ENCODE data around the gene DSP.

The DSP gene

GRCh38 chr6:7541175-7542064, at the start of gene DSP:
TSS of gene DSP (plus strand) at chr6:7541671. CDS start at chr6:7541916, 245 bp downstream.
- Histone ChIP-seq H4K20me1 (ENCODE audit: insufficient read depth, low read length) (no peaks in the 10 kb centered on the region), H3K36me3 (ENCODE audit: insufficient read depth, low read length) (no peaks in the 10 kb centered on the region), H3K27ac (ENCODE audit: low read depth, low read length, poor library complexity, severe bottlenecking) (no peak within 1 kb of the TSS), H3K4me1 (ENCODE audit: insufficient read depth, low read length, severe bottlenecking) (no peaks in the 10 kb centered on the region), H3K9me3 (ENCODE audit: low read length) (no peaks in the 10 kb centered on the region), H3F3A (ENCODE audit: insufficient read depth, low read length) (no peaks in the 10 kb centered on the region), H3K27me3 (ENCODE audit: insufficient read depth, low read length) (0 out of 2 replicates have a peak, but pooled peaks cover 7% of the 10 kb centered on the region), H3K9ac (ENCODE audit: low read length) (no peak within 1 kb of the TSS), H3K4me3 (ENCODE audit: low read depth, low read length, poor library complexity, severe bottlenecking) (no peak within 1 kb of the TSS), H2AFZ (ENCODE audit: low read length) (no peak within 1 kb of the TSS), H3K79me2 (ENCODE audit: insufficient read depth, low read length) (no peaks in the 10 kb centered on the region), H3K9me2 (ENCODE audit: low read depth, low read length) (no peaks in the 10 kb centered on the region), H3K4me2 (ENCODE audit: low read length) (no peak within 1 kb of the TSS)
- TF ChIP-seq CTCF (IDR thresholded peaks at IDR 0.05; ENCODE audit: low read length) (no peak), EZH2 (IDR thresholded peaks at IDR 0.05; ENCODE audit: borderline replicate concordance, low read length) (no peak)

- H3K27ac ChIP-seq (ENCODE audit: low read depth, low read length, poor library complexity, severe bottlenecking), result no peak overlapping the region
- no peaks in the 10 kb centered on the region for H3K9me3 ChIP-seq (ENCODE audit: low read length)
- H4K20me1 ChIP-seq (ENCODE audit: insufficient read depth, low read length), result no peaks in the 10 kb centered on the region
- H2AFZ ChIP-seq (ENCODE audit: low read length), result no peak overlapping the region
- TF ChIP-seq CTCF (IDR thresholded peaks at IDR 0.05; ENCODE audit: low read length) (no peak), EZH2 (IDR thresholded peaks at IDR 0.05; ENCODE audit: borderline replicate concordance, low read length) (no peak)
- no peak overlapping the region for H3K4me3 ChIP-seq (ENCODE audit: low read depth, low read length, poor library complexity, severe bottlenecking)
- no peak overlapping the region for H3K9ac ChIP-seq (ENCODE audit: low read length)
- no peaks in the 10 kb centered on the region for H3K36me3 ChIP-seq (ENCODE audit: insufficient read depth, low read length)
- no peaks in the 10 kb centered on the region for H3K27me3 ChIP-seq (ENCODE audit: insufficient read depth, low read length)
- H3F3A ChIP-seq (ENCODE audit: insufficient read depth, low read length), result no peaks in the 10 kb centered on the region
- H3K4me1 ChIP-seq (ENCODE audit: insufficient read depth, low read length, severe bottlenecking), result no peaks in the 10 kb centered on the region
- H3K79me2 ChIP-seq (ENCODE audit: insufficient read depth, low read length), result no peaks in the 10 kb centered on the region
- H3K9me2 ChIP-seq (ENCODE audit: low read depth, low read length), result no peaks in the 10 kb centered on the region
- no peak overlapping the region for H3K4me2 ChIP-seq (ENCODE audit: low read length)
Observed at GRCh38 chr6:7493866-7494265, 47.6 kb upstream of the DSP start.

- no peaks in the 10 kb centered on the region for H3K4me1 ChIP-seq (ENCODE audit: insufficient read depth, low read length, severe bottlenecking)
- H3K27me3 ChIP-seq (ENCODE audit: insufficient read depth, low read length), result no peaks in the 10 kb centered on the region
- H2AFZ ChIP-seq (ENCODE audit: low read length), result no peak overlapping the region
- H3K79me2 ChIP-seq (ENCODE audit: insufficient read depth, low read length), result no peaks in the 10 kb centered on the region
- H3K4me2 ChIP-seq (ENCODE audit: low read length), result no peak overlapping the region
- H3K27ac ChIP-seq (ENCODE audit: low read depth, low read length, poor library complexity, severe bottlenecking), result no peak overlapping the region
- H3F3A ChIP-seq (ENCODE audit: insufficient read depth, low read length), result no peaks in the 10 kb centered on the region
- no peaks in the 10 kb centered on the region for H4K20me1 ChIP-seq (ENCODE audit: insufficient read depth, low read length)
- H3K4me3 ChIP-seq (ENCODE audit: low read depth, low read length, poor library complexity, severe bottlenecking), result no peak overlapping the region
- no peaks in the 10 kb centered on the region for H3K36me3 ChIP-seq (ENCODE audit: insufficient read depth, low read length)
- no peak overlapping the region for H3K9ac ChIP-seq (ENCODE audit: low read length)
- no peaks in the 10 kb centered on the region for H3K9me2 ChIP-seq (ENCODE audit: low read depth, low read length)
- no peaks in the 10 kb centered on the region for H3K9me3 ChIP-seq (ENCODE audit: low read length)
- TF ChIP-seq CTCF (IDR thresholded peaks at IDR 0.05; ENCODE audit: low read length) (no peak), EZH2 (IDR thresholded peaks at IDR 0.05; ENCODE audit: borderline replicate concordance, low read length) (no peak)
Observed at GRCh38 chr6:7494638-7495037, 46.8 kb upstream of the DSP start.
